ENCODE results near the gene NR2F1.

Gene NR2F1

GRCh38 chr5:93642526-93642925 is 59.5 kb downstream of the NR2F1 start:
- no peak for DNase-seq (ENCODE audit: low read depth in 2 of 2)
